LHCN-M2 (cell line): Measurements from ENCODE around the gene ONECUT1. TPM values are rescaled to one million over a fixed set of nuclear protein-coding genes. Genes with fewer than 3 reads are reported as not detected.
A peak's percentile ranks its signal among the peaks of the same experiment; 100 is the strongest.

ENCODE experiments used
- DNase-seq: peaks from one replicate; pipeline ENCODE4 v3.0.0-alpha.2; 2012; ENCODE audit warnings: low read depth
- total RNA-seq: library from RNA; depleted of rRNA; stranded (reverse); fragments of >200 nt; gene quantifications from 2 replicates; pipeline ENCODE4 v1.2.3, GENCODE V29; 2014

The ONECUT1 gene
- total RNA-seq, 1 experiment from 2014 or later = not detected

DNA sequence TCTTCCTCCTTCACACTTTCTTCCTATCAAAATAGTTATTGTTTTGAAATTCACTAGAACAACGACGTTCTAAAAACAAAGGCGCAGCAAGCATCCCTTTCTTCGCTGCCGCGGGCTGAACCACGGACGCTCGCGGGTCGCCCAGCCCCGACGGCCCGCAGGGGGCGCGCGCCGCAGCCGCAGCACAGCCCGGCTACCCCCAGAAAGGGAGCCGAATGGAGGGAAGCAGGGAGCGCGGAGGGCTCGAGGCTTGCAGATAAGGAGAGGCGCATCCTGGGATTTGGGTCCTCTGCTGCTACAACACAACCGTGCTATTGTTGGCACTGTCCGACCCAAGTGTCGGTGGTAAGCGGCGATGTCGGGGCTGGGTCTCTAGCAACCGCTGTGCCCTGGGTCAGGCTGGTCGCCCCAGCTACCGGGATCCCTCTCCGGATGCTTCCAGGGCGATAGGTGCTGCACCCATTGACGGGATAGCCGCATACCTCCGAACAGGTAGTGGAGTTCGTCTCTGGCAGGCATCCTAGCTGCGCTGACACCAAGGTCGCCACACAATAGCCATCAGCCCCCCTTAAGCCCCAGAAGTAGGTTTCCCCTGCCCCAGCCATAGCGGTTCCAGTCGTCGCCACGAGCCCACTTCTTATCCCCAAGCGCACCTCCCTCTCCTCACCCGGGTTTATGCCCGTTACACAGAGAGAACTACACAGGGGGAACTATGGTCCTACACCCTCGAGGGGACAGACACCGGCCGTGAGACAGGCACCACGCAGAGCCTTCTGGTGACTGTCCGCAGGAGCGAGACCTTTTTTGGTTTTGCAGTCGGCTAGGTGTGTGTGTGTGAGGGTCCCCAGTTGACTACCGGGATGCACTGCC lies 6.0 kb downstream of the ONECUT1 start:
- no peak for DNase-seq

- DNase-seq = no peak
Measured at GRCh38 chr15:52783191-52783829, 6.8 kb downstream of the ONECUT1 start.

GRCh38 chr15:52782514-52782913 lies 7.6 kb downstream of the ONECUT1 start:
- DNase-seq = no peak

DNA sequence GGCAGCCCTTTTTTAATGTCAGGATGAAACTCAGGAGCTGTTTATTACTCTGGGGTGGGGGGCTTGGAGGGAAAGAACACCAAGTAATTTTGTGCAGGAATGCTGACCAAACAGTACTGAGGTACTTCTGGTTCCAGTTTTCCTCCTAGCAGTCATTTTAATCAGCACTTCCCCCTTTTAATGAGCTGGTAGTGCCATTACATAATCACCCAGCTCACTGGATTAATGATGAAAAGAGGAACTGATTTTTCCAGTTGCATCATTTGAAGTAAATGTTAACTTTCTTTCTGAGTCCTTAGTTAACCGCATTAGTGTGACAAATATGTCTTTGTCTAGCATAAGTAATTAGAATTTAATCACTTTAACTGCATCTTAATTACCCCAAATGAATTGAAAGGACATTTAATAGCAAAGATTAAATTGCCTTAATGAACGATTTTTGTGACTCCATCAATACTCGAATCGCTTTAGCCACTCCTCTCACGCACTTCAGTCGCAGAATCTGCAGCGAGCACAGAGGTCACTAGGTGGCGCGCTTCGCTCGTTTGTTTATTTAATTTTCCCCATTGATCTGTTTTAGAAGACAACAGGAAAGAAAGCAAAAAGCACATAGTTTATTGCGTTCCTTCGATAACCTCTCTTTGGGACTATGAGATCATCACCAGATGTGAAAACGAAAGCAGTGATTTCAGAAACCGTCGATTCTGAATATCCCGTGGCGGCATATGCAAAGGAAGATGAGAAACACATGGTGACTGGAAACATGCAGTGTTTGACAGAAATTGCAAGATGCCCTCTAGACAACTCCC lies 9.8 kb downstream of the ONECUT1 start:
- peak; percentile 48 for DNase-seq

- no peak for DNase-seq
Measured at GRCh38 chr15:52778457-52778856, 11.7 kb downstream of the ONECUT1 start.

GRCh38 chr15:52772766-52773165 lies 17.4 kb downstream of the ONECUT1 start:
- DNase-seq = no peak

- DNase-seq = peak; percentile 31
Measured at GRCh38 chr15:52765785-52766184, 24.4 kb downstream of the ONECUT1 start.

- DNase-seq = no peak
Measured at GRCh38 chr15:52764731-52765130, 25.4 kb downstream of the ONECUT1 start.

- no peak for DNase-seq
Measured at GRCh38 chr15:52762621-52763020, 27.5 kb downstream of the ONECUT1 start.

- DNase-seq = no peak
Measured at GRCh38 chr15:52760562-52760961, 29.6 kb downstream of the ONECUT1 start.

- DNase-seq = no peak
Measured at GRCh38 chr15:52759969-52760368, 30.2 kb downstream of the ONECUT1 start.

GRCh38 chr15:52757496-52757895 lies 32.6 kb downstream of the ONECUT1 start:
- DNase-seq = no peak

DNA sequence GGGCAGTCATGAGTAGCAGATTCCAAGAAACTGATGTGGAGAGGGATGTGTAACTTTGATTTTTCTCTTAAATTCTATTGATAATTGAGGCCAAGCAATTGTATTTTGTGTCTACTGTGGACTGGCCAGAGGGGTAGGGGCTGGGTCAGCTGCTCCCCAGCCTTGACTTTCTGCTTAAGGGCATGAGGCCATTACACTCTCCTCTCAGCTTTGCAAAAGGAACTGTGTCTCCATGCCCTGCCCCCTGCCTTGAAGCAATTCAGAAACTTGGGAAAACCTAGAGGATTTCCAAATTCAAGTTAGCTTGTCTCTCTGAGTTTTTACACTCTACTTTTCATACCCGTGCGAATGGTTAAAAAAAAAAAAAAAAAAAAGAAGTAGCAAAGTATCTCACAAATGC lies 38.6 kb downstream of the ONECUT1 start:
- DNase-seq = no peak

DNA sequence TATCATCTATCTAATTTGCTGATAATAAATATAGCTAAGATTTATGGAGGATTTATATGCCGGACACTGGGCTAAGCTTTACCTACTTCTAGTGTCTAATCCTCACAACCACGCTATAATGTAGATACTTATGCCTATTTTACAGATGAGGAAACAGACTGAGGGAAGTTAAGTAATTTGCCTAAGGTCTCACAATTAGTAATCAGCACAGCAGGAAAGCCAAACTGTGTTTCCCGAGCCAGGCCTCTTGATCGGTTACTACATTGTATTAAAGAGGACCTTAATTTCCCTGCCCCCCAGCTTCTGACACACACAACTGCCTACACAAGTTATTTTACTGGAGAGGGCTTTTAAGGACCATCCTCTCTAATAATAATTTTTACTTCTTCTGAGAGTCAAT lies 40.9 kb downstream of the ONECUT1 start:
- no peak for DNase-seq

GRCh38 chr15:52746162-52746757 lies 43.9 kb downstream of the ONECUT1 start:
- DNase-seq = no peak

DNA sequence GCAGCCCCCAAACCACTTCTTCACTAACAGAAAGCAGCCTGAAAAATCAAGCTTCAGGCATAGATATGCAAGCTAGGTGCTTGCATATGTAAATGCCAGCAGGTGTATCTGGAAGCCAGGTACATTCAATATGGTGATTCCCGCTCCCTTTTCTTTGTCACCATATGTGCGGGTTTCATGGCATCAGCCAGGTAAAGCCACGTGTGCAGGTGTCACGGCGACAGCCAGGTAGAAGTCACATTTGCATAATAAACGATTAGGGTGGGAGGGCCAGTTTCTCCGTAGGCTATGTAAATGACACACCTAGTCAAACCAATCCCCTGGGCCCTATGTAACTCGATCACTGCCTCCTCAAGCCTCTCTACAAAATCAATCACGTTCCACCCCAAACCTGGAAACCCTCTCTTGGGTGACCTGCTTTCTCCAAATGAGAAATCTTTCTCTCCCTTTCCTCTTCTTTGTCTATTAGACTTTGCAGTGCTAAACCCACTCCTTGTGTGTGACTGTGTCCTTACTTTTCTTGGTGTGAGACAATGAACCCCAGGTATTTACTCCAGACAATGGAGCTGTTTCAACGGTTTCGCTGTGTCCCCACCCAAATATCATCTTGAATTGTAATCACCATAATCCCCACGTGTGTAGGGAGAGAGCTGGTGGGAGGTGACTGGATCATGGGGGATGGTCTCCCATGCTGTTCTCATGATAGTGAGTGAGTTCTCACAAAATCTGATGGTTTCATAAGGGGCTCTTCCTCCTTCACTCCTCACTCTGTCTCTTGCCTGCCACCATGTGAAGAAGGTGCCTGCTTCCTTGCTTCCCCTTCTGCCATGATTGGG lies 44.6 kb downstream of the ONECUT1 start:
- no peak for DNase-seq

DNA sequence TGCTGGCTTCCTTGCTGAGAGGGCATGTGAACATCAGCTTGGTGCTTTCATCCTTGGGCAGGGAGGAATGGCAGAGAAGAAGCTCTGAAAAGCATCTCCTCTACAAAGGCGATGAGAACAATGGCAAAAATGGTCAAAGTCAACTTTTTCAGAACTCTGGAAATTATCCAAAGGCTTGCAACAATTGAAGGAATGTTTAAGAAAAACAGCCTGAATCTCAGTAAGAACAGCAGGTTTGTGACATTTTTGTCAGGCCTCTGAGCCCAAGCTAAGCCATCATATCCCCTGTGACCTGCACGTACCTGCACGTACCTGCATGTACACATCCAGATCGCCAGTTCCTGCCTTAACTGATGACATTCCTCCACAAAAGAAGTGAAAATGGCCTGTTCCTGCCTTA lies 51.8 kb downstream of the ONECUT1 start:
- no peak for DNase-seq

DNA sequence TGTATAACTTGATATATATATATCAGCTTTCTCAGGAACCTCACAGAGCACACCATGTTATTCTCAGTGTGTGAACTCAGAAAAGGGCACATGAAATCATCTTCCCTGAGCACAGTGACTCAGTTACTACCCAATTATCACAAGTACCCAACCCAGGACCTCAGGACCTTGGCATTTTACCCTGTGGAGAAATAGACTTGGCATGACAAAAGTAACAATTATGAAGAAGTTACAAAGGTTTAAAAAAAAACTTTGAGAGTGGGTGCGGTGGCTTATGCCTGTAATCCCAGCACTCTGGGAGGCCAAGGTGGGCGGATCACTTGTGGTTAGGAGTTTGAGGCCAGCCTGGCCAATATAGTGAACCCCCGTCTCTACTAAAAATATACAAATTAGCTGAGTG lies 52.4 kb downstream of the ONECUT1 start:
- peak; percentile 50 for DNase-seq

DNA sequence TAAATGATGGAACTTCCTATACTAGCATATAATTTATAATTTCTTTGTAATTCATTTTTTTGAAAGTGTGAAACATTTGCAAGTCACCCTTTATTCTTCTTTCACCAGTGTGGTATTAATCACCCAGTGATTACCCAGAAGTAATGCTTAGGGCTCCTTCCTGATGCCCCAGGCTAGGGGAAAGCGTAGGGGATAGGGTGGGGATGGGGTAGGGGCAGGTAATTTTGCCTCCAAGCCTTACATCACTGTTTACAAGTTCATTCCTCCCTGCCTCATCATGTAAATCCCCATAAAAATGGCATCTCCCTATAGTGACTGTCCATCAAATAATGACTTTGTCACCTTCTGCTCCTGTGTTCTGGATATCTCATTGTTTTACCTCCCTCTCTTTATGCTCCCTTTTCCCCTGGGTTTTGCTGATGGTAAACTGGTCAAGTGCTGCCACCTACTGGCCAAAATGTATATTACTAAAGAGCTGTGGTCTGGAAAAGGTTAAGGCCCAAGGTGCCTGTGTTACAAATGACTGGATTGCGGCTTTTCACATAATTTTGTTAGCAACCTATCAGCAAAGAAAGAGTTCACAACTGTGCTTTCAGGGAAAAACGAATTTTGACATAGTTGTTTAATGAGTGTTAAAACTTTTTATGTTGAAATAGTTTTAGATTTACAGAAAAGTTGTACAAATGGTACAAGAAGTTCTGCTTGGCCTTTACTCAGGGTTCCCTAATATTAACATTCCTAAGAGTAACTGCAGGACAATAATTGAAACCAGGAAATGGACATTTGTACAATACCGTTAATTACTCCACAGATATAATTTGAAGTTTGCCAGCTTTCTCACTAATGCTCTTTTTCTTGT lies 54.7 kb downstream of the ONECUT1 start:
- DNase-seq = peak; percentile 80

DNA sequence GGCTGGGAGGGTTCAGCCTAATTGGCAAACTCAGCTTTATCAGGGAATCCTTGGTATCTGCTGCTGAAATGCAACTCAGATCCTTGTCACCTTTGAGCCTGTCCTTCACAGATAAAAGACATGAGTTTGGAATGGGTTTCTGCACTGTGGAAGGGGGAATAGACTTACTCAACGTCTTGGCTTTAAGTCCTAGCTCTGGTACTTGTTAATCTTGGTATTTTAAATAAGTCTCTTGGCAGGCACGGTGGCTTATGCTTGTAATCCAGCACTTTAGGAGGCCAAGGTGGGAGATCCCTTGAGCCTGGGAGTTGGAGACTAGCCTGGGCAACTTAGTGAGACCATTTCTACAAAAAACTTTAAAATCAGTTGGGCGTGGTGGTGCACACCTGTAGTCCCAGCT lies 55.8 kb downstream of the ONECUT1 start:
- DNase-seq = no peak
